ENCODE results near the gene PLPP3. TPM values are rescaled to one million over a fixed set of nuclear protein-coding genes. Genes with fewer than 3 reads are reported as not detected.

PLPP3 gene
- total RNA-seq, 1 experiment from 2014 or later: 26.7 TPM

DNA sequence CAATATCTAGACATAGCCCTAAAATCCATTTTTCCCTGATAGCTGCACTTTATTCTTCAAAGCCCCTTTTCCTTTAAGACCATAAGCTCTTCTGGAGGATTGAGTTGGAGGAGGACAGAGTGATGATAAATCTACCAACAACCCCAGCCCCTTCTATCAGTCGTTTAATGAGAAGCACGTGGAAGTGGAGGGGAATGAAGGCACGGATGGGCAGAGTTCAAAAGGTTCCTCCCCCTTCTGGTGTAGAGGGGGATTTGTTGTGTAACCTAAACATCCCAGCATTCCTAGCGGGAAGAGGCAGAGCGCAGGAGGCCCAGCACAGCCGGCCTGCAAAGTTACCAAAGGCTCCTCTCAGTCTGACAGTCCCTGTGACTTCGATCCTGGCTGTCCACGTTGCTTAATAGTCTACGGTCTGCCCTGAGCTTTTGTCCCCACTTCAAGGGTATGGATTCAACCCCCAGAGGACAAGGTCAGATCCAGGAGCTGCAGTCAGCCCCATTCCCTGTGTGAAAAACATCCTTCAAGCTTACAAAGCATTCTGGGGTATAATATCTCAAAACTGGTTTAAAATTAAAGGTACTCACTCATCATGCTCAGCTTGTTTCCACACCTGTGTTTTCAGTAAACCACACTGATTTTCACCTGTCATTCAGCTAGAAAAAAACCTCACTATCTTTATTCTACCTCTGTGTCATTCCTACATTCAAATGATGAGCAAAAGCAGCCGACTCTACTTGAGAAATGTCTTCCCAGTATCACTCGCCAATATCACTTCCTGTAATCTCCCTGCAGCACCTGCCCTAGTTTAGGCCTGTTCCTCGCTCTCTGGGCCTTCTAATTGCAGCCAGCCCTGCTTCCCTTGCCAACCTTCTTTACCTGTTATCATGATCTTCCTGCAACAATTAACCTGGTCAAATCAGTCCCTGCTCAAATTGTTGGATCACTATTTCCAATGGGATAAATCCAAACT, 117.9 kb downstream of the PLPP3 start:
- H3K9me3 Mint-ChIP-seq: no peaks in the 10 kb centered on the region
- Histone ChIP-seq H2BK15ac (ENCODE audit: low read depth, low read length) (no peak overlapping the region), H3K4me1 (ENCODE audit: insufficient read depth, low read length) (no peaks in the 10 kb centered on the region; the same call in 1 of the 2 replicates), H2AK5ac (ENCODE audit: insufficient read length, low read length) (no peak overlapping the region), H4K20me1 (ENCODE audit: control insufficient read depth, insufficient read depth, insufficient read length) (no peaks in the 10 kb centered on the region), H3K23me2 (ENCODE audit: insufficient read length, low read depth, low read length, poor library complexity, severe bottlenecking) (no peaks in the 10 kb centered on the region), H3T11ph (ENCODE audit: low read length) (no peak overlapping the region), H3K79me2 (ENCODE audit: insufficient read depth, low read length) (no peaks in the 10 kb centered on the region), H4K5ac (ENCODE audit: insufficient read length, low read depth, low read length) (no peak overlapping the region), H3K56ac (ENCODE audit: insufficient read length, low read depth, low read length) (no peak overlapping the region), H3K79me1 (ENCODE audit: insufficient read depth, low read depth, low read length, poor library complexity, severe bottlenecking) (no peaks in the 10 kb centered on the region), H2BK12ac (ENCODE audit: insufficient read length, low read depth, low read length) (no peak overlapping the region), H3K4ac (ENCODE audit: low read depth, low read length) (no peak overlapping the region), H3K9me3 (ENCODE audit: control insufficient read depth, low read depth, low read length) (no peaks in the 10 kb centered on the region), H2BK5ac (ENCODE audit: insufficient read length, low read length) (no peak overlapping the region), H3K18ac (ENCODE audit: insufficient read length, low read depth, low read length) (no peak overlapping the region), H3K27ac (ENCODE audit: insufficient read length, low read depth, low read length) (no peak overlapping the region), H3K14ac (ENCODE audit: insufficient read depth, low read length) (no peak overlapping the region), H3K23ac (ENCODE audit: insufficient read length, low read depth, low read length) (no peak overlapping the region), H3K9ac (ENCODE audit: extremely low read depth, insufficient read length, low read length) (no peak overlapping the region), H4K91ac (ENCODE audit: insufficient read length, low read depth, low read length) (no peak overlapping the region), H2AFZ (ENCODE audit: low read length) (no peak overlapping the region), H2BK20ac (ENCODE audit: low read depth, low read length, poor library complexity, severe bottlenecking) (no peak overlapping the region), H3K27me3 (ENCODE audit: insufficient read depth, low read length) (no peaks in the 10 kb centered on the region), H3K4me2 (ENCODE audit: insufficient read depth, insufficient read length, low read length) (no peak overlapping the region), H2BK120ac (ENCODE audit: low read depth, low read length, poor library complexity, severe bottlenecking) (no peak overlapping the region), H4K8ac (replicated peaks; ENCODE audit: insufficient read length, low read depth, low read length) (no peak overlapping the region)
- peaks cover 0 to 6% (median 0%) of the 10 kb centered on the region in 3 experiments; a peak in 2 of 7 replicates for H3K36me3 Mint-ChIP-seq (ENCODE audit: insufficient read depth in 1 of 3, low read depth in 3 of 3)
- TF ChIP-seq CTCF (conservative IDR thresholded peaks at IDR 0.05): peak; percentile 45; the same call in 2 of the 3 replicates
- no peaks in the 10 kb centered on the region; the same call in 1 of the 2 replicates for H3K27me3 Mint-ChIP-seq (ENCODE audit: low read depth)
- no CpG with 5 or more reads among the region's 12 CpGs for WGBS (ENCODE audit: extremely low coverage, insufficient read length, low lambda C conversion rate)
- DNase-seq: peak; percentile 41
- H3K4me3 Mint-ChIP-seq: no peak overlapping the region
- H3K4me1 Mint-ChIP-seq: peaks cover 21 to 24% of the 10 kb centered on the region in 2 experiments
- H3K27ac Mint-ChIP-seq: no peak overlapping the region

Data from H9 (cell line).